ENCODE results near the gene MYO3B.

The MYO3B gene

DNA sequence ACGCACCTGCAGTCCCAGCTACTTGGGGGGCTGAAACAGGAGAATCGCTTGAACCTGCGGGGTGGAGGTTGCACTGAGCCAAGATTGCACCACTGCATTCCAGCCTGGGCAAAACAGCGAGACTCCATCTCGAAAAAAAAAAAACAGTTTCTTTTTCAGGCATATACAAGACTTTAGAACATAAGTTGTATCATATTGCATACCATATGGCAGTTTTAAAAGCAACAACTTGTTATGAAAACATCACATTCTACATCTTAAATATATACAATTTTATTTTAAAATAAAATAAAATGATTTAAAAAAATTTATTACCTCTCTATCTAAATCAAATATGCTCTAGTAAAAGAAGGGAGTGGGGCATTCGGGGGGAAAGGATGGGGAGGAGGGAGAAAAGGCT lies 497.8 kb downstream of the MYO3B start:
- Histone ChIP-seq H3K9me3 (ENCODE audit: insufficient read depth, low read length, severe bottlenecking) (no peaks in the 10 kb centered on the region), H3K9ac (ENCODE audit: low read depth, low read length) (no peak overlapping the region), H3K27me3 (ENCODE audit: insufficient read depth, low read length, poor library complexity) (no peaks in the 10 kb centered on the region), H3K4me3 (ENCODE audit: low read depth in 1 of 2, low read length in 2 of 2) (no peak overlapping the region), H4K20me1 (ENCODE audit: insufficient read depth, low read length) (no peaks in the 10 kb centered on the region), H3K36me3 (ENCODE audit: insufficient read depth, low read length) (no peaks in the 10 kb centered on the region), H3K79me2 (ENCODE audit: insufficient read depth, low read length) (no peaks in the 10 kb centered on the region), H3K4me2 (ENCODE audit: insufficient read depth, low read length) (no peak overlapping the region), H2AFZ (ENCODE audit: low read depth, low read length) (no peak overlapping the region), H3K4me1 (ENCODE audit: insufficient read depth, low read length) (no peaks in the 10 kb centered on the region), H3K27ac (ENCODE audit: low read length) (no peak overlapping the region)
- no peak for DNase-seq
- TF ChIP-seq EZH2 (IDR thresholded peaks at IDR 0.05; ENCODE audit: borderline replicate concordance, low read depth, low read length, severe bottlenecking): no peak
- TF ChIP-seq, protein P1, sequence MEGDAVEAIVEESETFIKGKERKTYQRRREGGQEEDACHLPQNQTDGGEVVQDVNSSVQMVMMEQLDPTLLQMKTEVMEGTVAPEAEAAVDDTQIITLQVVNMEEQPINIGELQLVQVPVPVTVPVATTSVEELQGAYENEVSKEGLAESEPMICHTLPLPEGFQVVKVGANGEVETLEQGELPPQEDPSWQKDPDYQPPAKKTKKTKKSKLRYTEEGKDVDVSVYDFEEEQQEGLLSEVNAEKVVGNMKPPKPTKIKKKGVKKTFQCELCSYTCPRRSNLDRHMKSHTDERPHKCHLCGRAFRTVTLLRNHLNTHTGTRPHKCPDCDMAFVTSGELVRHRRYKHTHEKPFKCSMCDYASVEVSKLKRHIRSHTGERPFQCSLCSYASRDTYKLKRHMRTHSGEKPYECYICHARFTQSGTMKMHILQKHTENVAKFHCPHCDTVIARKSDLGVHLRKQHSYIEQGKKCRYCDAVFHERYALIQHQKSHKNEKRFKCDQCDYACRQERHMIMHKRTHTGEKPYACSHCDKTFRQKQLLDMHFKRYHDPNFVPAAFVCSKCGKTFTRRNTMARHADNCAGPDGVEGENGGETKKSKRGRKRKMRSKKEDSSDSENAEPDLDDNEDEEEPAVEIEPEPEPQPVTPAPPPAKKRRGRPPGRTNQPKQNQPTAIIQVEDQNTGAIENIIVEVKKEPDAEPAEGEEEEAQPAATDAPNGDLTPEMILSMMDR (IDR thresholded peaks at IDR 0.05; ENCODE audit: borderline replicate concordance, extremely low read depth, low read length, poor library complexity, severe bottlenecking): no peak
- no peak for ATAC-seq (ENCODE audit: insufficient read depth, low read depth)

DNA sequence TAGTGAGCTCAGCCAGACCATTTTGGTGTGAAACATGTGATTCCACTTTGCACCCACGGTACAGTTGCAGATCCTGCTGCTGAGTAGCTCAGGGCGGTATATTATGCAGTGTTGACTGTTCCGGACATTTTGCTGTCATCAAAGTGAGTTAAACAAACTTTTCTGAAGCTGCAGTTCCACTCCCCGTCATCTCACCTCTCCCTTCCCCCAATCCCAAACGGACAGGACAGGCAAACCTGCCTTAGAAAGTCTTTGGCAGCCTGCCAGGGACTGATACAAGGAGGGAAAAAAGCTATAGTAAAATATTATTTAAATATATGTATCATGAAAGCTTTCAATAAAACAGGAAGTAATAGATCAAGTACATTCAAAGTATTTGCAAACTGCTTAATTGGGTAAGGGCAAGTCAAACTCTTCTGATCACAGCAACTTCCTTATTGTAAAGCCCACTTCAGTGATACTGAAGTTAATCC lies 501.7 kb downstream of the MYO3B start:
- ATAC-seq (ENCODE audit: insufficient read depth, low read depth) (no peak), DNase-seq (no peak)
- Histone ChIP-seq H3K36me3 (ENCODE audit: insufficient read depth, low read length) (no peaks in the 10 kb centered on the region), H3K9ac (ENCODE audit: low read depth, low read length) (no peak overlapping the region), H2AFZ (ENCODE audit: low read depth, low read length) (no peak overlapping the region), H3K4me1 (ENCODE audit: insufficient read depth, low read length) (no peaks in the 10 kb centered on the region), H4K20me1 (ENCODE audit: insufficient read depth, low read length) (no peaks in the 10 kb centered on the region), H3K79me2 (ENCODE audit: insufficient read depth, low read length) (no peaks in the 10 kb centered on the region), H3K4me2 (ENCODE audit: insufficient read depth, low read length) (no peak overlapping the region), H3K4me3 (ENCODE audit: low read depth in 1 of 2, low read length in 2 of 2) (no peak overlapping the region), H3K27ac (ENCODE audit: low read length) (no peak overlapping the region), H3K9me3 (ENCODE audit: insufficient read depth, low read length, severe bottlenecking) (no peaks in the 10 kb centered on the region), H3K27me3 (ENCODE audit: insufficient read depth, low read length, poor library complexity) (peaks cover 9% of the 10 kb centered on the region)
- TF ChIP-seq, protein P1 (IDR thresholded peaks at IDR 0.05; ENCODE audit: borderline replicate concordance, extremely low read depth, low read length, poor library complexity, severe bottlenecking): no peak
- no peak for TF ChIP-seq EZH2 (IDR thresholded peaks at IDR 0.05; ENCODE audit: borderline replicate concordance, low read depth, low read length, severe bottlenecking)

DNA sequence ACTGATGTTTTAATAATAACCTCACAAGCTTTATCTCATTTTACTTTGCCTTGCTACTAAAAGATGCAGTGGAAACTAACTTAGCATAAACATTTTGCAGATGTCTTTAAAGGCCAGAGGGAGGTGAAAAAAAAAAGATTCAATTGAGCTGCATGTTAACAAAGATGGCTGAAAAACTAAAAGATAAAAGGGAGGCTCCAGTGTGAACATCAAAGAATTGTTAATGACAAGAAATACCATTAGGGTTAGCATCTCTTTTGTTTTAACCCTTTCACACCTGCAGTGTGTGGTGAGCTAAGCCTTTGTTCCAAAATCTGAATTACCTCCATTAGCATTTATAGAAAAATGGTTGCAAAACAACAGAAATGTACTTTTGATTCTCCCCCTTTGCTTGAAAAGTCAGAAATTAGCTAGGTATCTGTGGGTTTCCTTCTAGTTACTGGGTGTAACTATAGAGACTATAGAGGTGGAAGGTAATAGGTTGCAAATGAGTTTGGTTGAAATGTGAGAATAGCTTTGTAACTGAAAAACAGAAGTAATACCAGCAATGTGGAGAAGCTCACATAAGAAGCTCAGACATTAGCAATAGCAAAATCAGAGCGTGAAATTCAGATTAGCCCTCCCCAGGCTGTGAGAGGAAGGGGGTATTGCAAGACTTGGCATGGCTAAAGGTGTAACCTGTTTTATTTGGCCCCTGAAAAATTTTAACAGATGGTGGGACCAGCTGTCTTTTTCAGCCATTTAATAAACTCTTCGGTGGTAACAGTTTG lies 502.4 kb downstream of the MYO3B start:
- Histone ChIP-seq H3K4me1 (ENCODE audit: insufficient read depth, low read length) (no peaks in the 10 kb centered on the region), H3K9me3 (ENCODE audit: insufficient read depth, low read length, severe bottlenecking) (no peaks in the 10 kb centered on the region), H3K79me2 (ENCODE audit: insufficient read depth, low read length) (no peaks in the 10 kb centered on the region), H3K9ac (ENCODE audit: low read depth, low read length) (no peak overlapping the region), H3K27me3 (ENCODE audit: insufficient read depth, low read length, poor library complexity) (peaks cover 9% of the 10 kb centered on the region), H2AFZ (ENCODE audit: low read depth, low read length) (no peak overlapping the region), H4K20me1 (ENCODE audit: insufficient read depth, low read length) (no peaks in the 10 kb centered on the region), H3K4me2 (ENCODE audit: insufficient read depth, low read length) (no peak overlapping the region), H3K27ac (ENCODE audit: low read length) (no peak overlapping the region), H3K4me3 (ENCODE audit: low read depth in 1 of 2, low read length in 2 of 2) (no peak overlapping the region), H3K36me3 (ENCODE audit: insufficient read depth, low read length) (no peaks in the 10 kb centered on the region)
- DNase-seq (no peak), ATAC-seq (ENCODE audit: insufficient read depth, low read depth) (no peak)
- TF ChIP-seq EZH2 (IDR thresholded peaks at IDR 0.05; ENCODE audit: borderline replicate concordance, low read depth, low read length, severe bottlenecking): no peak
- TF ChIP-seq, protein P1 (IDR thresholded peaks at IDR 0.05; ENCODE audit: borderline replicate concordance, extremely low read depth, low read length, poor library complexity, severe bottlenecking): no peak

All from DND-41 (cell line).